IMR-90 (cell line): ENCODE data around the gene KIF1C. TPM values are rescaled to one million over a fixed set of nuclear protein-coding genes. Genes with fewer than 3 reads are reported as not detected.

Experiments
- ATAC-seq: fragments of 200-7000 bp; cut with Tn5 transposase; 2 replicates; pipeline ENCODE4 v1.9.1; 2020; ENCODE audit warnings: low read depth, mild to moderate bottlenecking, moderate library complexity
- BruUV-seq: library from RNA; stranded (reverse); fragments of 400-500 nt; replicated peaks from 2 replicates; lab custom pipeline; 2021; lab: Mats Ljungman, UMichigan
- CTCF ChIA-PET: fragments of 300-600 bp; formaldehyde crosslinking; extraction: SDS; loops from one replicate; lab custom pipeline; 2021; ENCODE audit warnings: antibody characterized with exemption; lab: Yijun Ruan, JAX
- POLR2A ChIA-PET: fragments of 300-600 bp; sonication (Branson Sonifier 250); formaldehyde crosslinking; loops from one replicate; lab custom pipeline; 2022; ENCODE audit warnings: antibody characterized with exemption; ENCODE audit not compliant: unreplicated experiment; lab: Charles Lee
- DNase-seq: peaks from one replicate; pipeline ENCODE4 v3.0.0; 2013
- H2AFZ ChIP-seq: replicated peaks from 2 replicates; pipeline ENCODE3; 2013; ENCODE audit warnings: low read length, mild to moderate bottlenecking; ENCODE audit not compliant: poor library complexity
- H2AK5ac ChIP-seq: 2 replicates; pipeline ENCODE4 v1.6.1; 2013; ENCODE audit warnings: low read depth, low read length, inconsistent platforms
- H2AK9ac ChIP-seq: replicated peaks from 2 replicates; pipeline ENCODE3; 2013; ENCODE audit warnings: mild to moderate bottlenecking, low read depth, low read length, moderate library complexity; ENCODE audit not compliant: poor library complexity
- H2BK120ac ChIP-seq: 2 replicates; pipeline ENCODE4 v1.6.1; 2013; ENCODE audit warnings: low read depth, low read length, inconsistent platforms
- H2BK15ac ChIP-seq: 3 replicates; pipeline ENCODE4 v1.6.1; 2013; ENCODE audit warnings: low read depth, low read length, inconsistent platforms
- H2BK20ac ChIP-seq: 2 replicates; pipeline ENCODE4 v1.6.1; 2013; ENCODE audit warnings: low read depth, mild to moderate bottlenecking, inconsistent platforms, low read length, moderate library complexity
- H2BK5ac ChIP-seq: 2 replicates; pipeline ENCODE4 v1.6.1; 2013; ENCODE audit warnings: mild to moderate bottlenecking, low read depth, low read length, inconsistent platforms; ENCODE audit not compliant: poor library complexity, severe bottlenecking
- H3K14ac ChIP-seq: replicated peaks from 2 replicates; pipeline ENCODE4 v1.6.1; 2013; ENCODE audit warnings: low read depth, low read length, inconsistent platforms
- H3K18ac ChIP-seq: 2 replicates; pipeline ENCODE4 v1.6.1; 2013; ENCODE audit warnings: low read depth, low read length, control low read depth
- H3K23ac ChIP-seq: 2 replicates; pipeline ENCODE4 v1.6.1; 2013; ENCODE audit warnings: low read depth, low read length, inconsistent platforms
- H3K27ac ChIP-seq: 2 replicates; pipeline ENCODE4 v1.5.1; 2013; ENCODE audit warnings: mild to moderate bottlenecking, control low read depth, low read length; ENCODE audit not compliant: insufficient read depth
- H3K27me3 ChIP-seq: 2 replicates; pipeline ENCODE4 v1.6.1; 2013; ENCODE audit warnings: low read length; ENCODE audit not compliant: control insufficient read depth, insufficient read depth
- H3K36me3 ChIP-seq: 2 replicates; pipeline ENCODE4 v1.6.1; 2013; ENCODE audit warnings: low read length, mixed read lengths; ENCODE audit not compliant: control insufficient read depth, insufficient read depth
- H3K4ac ChIP-seq: 2 replicates; pipeline ENCODE4 v1.6.1; 2013; ENCODE audit warnings: low read depth, low read length, inconsistent platforms
- H3K4me1 ChIP-seq: 2 replicates; pipeline ENCODE4 v1.6.1; 2013; ENCODE audit warnings: low read length, mixed read lengths; ENCODE audit not compliant: control insufficient read depth, insufficient read depth
- H3K4me2 ChIP-seq: 2 replicates; pipeline ENCODE4 v1.6.1; 2013; ENCODE audit warnings: low read depth, mild to moderate bottlenecking, control low read depth, low read length, moderate library complexity
- H3K4me3 ChIP-seq: 2 replicates; pipeline ENCODE4 v1.5.1; 2013; ENCODE audit warnings: low read depth, mild to moderate bottlenecking, control low read depth, low read length, moderate library complexity; ENCODE audit not compliant: insufficient read depth
- H3K56ac ChIP-seq: 2 replicates; pipeline ENCODE4 v1.6.1; 2013; ENCODE audit warnings: low read length, inconsistent platforms; ENCODE audit not compliant: insufficient read depth; ENCODE audit errors: extremely low read depth
- H3K79me1 ChIP-seq, 2 experiments: 2 replicates each; pipeline ENCODE4 v1.6.1; 2013; ENCODE audit warnings: low read length in 2 of 2, inconsistent platforms in 1 of 2, low read depth in 1 of 2
- H3K9ac ChIP-seq: 2 replicates; pipeline ENCODE4 v1.6.1; 2013; ENCODE audit warnings: low read depth, low read length, control low read depth
- H3K9me1 ChIP-seq: 2 replicates; pipeline ENCODE4 v1.6.1; 2013; ENCODE audit warnings: low read length, inconsistent platforms; ENCODE audit not compliant: insufficient read depth
- H3K9me3 ChIP-seq: 2 replicates; pipeline ENCODE4 v1.6.1; 2013; ENCODE audit warnings: low read length; ENCODE audit not compliant: control insufficient read depth, insufficient read depth
- H4K20me1 ChIP-seq: 2 replicates; pipeline ENCODE4 v1.6.1; 2013; ENCODE audit warnings: low read length, inconsistent platforms; ENCODE audit not compliant: insufficient read depth
- H4K5ac ChIP-seq: 2 replicates; pipeline ENCODE4 v1.6.1; 2013; ENCODE audit warnings: mild to moderate bottlenecking, low read depth, low read length, control low read depth
- H4K8ac ChIP-seq, 2 experiments: 2 replicates each; pipeline ENCODE4 v1.6.1; 2013; ENCODE audit warnings: low read depth in 2 of 2, low read length in 2 of 2, control low read depth in 1 of 2, inconsistent platforms in 1 of 2
- H4K91ac ChIP-seq: 2 replicates; pipeline ENCODE4 v1.6.1; 2013; ENCODE audit warnings: low read depth, low read length, inconsistent platforms; ENCODE audit not compliant: insufficient read depth
- BHLHE40 ChIP-seq: fragments of 150-350 bp; IDR thresholded peaks from 2 replicates; pipeline ENCODE4 v1.6.1; 2016; ENCODE audit warnings: mild to moderate bottlenecking, low read depth, low read length
- CEBPB ChIP-seq: IDR thresholded peaks from 2 replicates; pipeline ENCODE4 v1.6.1; 2012; ENCODE audit warnings: low read depth, low read length, improper control_type of control experiment
- CHD1 ChIP-seq: IDR thresholded peaks from 2 replicates; pipeline ENCODE4 v1.6.1; 2012; ENCODE audit warnings: low read depth, low read length, improper control_type of control experiment
- CTCF ChIP-seq: conservative IDR thresholded peaks from 2 replicates; pipeline ENCODE4 v1.5.1; 2012; ENCODE audit warnings: mild to moderate bottlenecking, low read depth, low read length, improper control_type of control experiment
- ELK1 ChIP-seq: fragments of 150-350 bp; IDR thresholded peaks from 2 replicates; pipeline ENCODE4 v1.6.1; 2016; ENCODE audit warnings: low read depth, mild to moderate bottlenecking, low read length, moderate library complexity, borderline replicate concordance
- FOS ChIP-seq: fragments of 150-350 bp; IDR thresholded peaks from 2 replicates; pipeline ENCODE4 v1.6.1; 2016; ENCODE audit warnings: low read depth, low read length
- MAFK ChIP-seq: IDR thresholded peaks from 2 replicates; pipeline ENCODE4 v1.6.1; 2012; ENCODE audit warnings: low read depth, low read length, improper control_type of control experiment
- MAZ ChIP-seq: IDR thresholded peaks from 2 replicates; pipeline ENCODE4 v1.6.1; 2012; ENCODE audit warnings: low read depth, mild to moderate bottlenecking, low read length, improper control_type of control experiment, moderate library complexity, borderline replicate concordance
- MXI1 ChIP-seq: IDR thresholded peaks from 2 replicates; pipeline ENCODE4 v1.6.1; 2012; ENCODE audit warnings: low read depth, mild to moderate bottlenecking, low read length, moderate library complexity, borderline replicate concordance
- NFE2L2 ChIP-seq: fragments of 150-350 bp; IDR thresholded peaks from 2 replicates; pipeline ENCODE4 v1.6.1; 2016; ENCODE audit warnings: low read depth, mild to moderate bottlenecking, low read length
- POLR2A ChIP-seq: IDR thresholded peaks from 2 replicates; pipeline ENCODE4 v1.6.1; 2012; ENCODE audit warnings: mild to moderate bottlenecking, low read depth, low read length
- RAD21 ChIP-seq: IDR thresholded peaks from 2 replicates; pipeline ENCODE4 v1.6.1; 2012; ENCODE audit warnings: low read length, improper control_type of control experiment
- RCOR1 ChIP-seq: IDR thresholded peaks from 2 replicates; pipeline ENCODE4 v1.6.1; 2012; ENCODE audit warnings: mild to moderate bottlenecking, low read length, improper control_type of control experiment; ENCODE audit not compliant: insufficient replicate concordance
- SMC3 ChIP-seq: fragments of 150-350 bp; IDR thresholded peaks from 2 replicates; pipeline ENCODE4 v1.6.1; 2016; ENCODE audit warnings: low read depth, mild to moderate bottlenecking, antibody characterized with exemption, low read length, moderate library complexity
- USF2 ChIP-seq: fragments of 150-350 bp; IDR thresholded peaks from 2 replicates; pipeline ENCODE4 v1.6.1; 2017; ENCODE audit warnings: mild to moderate bottlenecking, antibody characterized with exemption, low read length, low read depth
- WGBS, 2 experiments: methylation state at CpG; one replicate each; pipeline versions ENCODE4 v1.1.5 to v1.1.7; 2013; ENCODE audit warnings: missing lambda C conversion rate in 2 of 2; ENCODE audit not compliant: insufficient read length in 1 of 2; ENCODE audit errors: extremely low coverage in 2 of 2; 5-methylcytosine and 5-hydroxymethylcytosine counted together
- dilution Hi-C: fragments of 300-500 bp; cut with HindIII; formaldehyde crosslinking; loops from one replicate; pipeline ENCODE4 v1.14.3; 2018; ENCODE audit warnings: low sequenced_read_pairs; ENCODE audit not compliant: unreplicated experiment
- in situ Hi-C: fragments of 300-500 bp; cut with MboI; formaldehyde crosslinking; loops from 3 replicates; pipeline ENCODE4 v1.14.3; 2019; ENCODE audit warnings: low sequenced_read_pairs, inconsistent platforms, mixed read lengths
- intact Hi-C: fragments of 100-400 bp; cut with micrococcal nuclease; formaldehyde crosslinking; loops from 2 replicates; pipeline ENCODE4 v1.10.0; 2022
- polyA plus RNA-seq, 3 experiments: library from polyadenylated mRNA; depleted of rRNA; stranded (reverse); fragments of >200 nt; gene quantifications; 2 replicates each; pipeline ENCODE4 v1.2.3, GENCODE V29; 2012; ENCODE audit warnings: low replicate concordance in 1 of 3
- total RNA-seq: library from RNA; depleted of rRNA; stranded (reverse); fragments of >200 nt; gene quantifications from 2 replicates; pipeline ENCODE4 v1.2.3, GENCODE V29; 2012

The KIF1C gene
- total and polyA plus RNA-seq, 2 of the 4 experiments (the other 2 are of a cell fraction) = 27.4 to 28.7 TPM

GRCh38 chr17:4969047-4969550, 28.7 kb upstream of the KIF1C start:
- Histone ChIP-seq H2BK5ac (peak overlapping the region; percentile 94), H2AK9ac (peak overlapping the region; percentile 100), H2BK120ac (peak overlapping the region; percentile 85), H3K9me3 (no peaks in the 10 kb centered on the region), H3K4me1 (peaks cover 14% of the 10 kb centered on the region), H3K9ac (peak overlapping the region; percentile 99), H2BK15ac (peak overlapping the region; percentile 67; the same call in 2 of the 3 replicates), H2BK20ac (peak overlapping the region; percentile 71), H4K20me1 (peaks cover 3% of the 10 kb centered on the region; the same call in 1 of the 2 replicates), H3K9me1 (peaks cover 21% of the 10 kb centered on the region), H3K36me3 (peaks cover 27% of the 10 kb centered on the region), H4K8ac (peak overlapping the region; percentile 96 to 97), H3K14ac (peak overlapping the region; percentile 83), H3K27ac (peak overlapping the region; percentile 79), H4K91ac (peak overlapping the region; percentile 99), H3K56ac (peak overlapping the region; percentile 99), H3K27me3 (no peaks in the 10 kb centered on the region), H3K79me1 (peaks cover 18 to 66% of the 10 kb centered on the region in 2 experiments), H3K4me3 (peak overlapping the region; percentile 39), H2AK5ac (peak overlapping the region; percentile 100), H3K4ac (peak overlapping the region; percentile 100), H3K18ac (peak overlapping the region; percentile 87), H3K23ac (peak overlapping the region; percentile 88), H3K4me2 (peak overlapping the region; percentile 54), H2AFZ (peak overlapping the region; percentile 91), H4K5ac (peak overlapping the region; percentile 56)
- peak; percentile 95 for DNase-seq
- peak; percentile 2 for ATAC-seq
- intact Hi-C loops = loop anchor here (5.0 kb wide), 1 partner anchor 62 kb away; no protein-coding TSS in a partner anchor
- ChIA-PET CTCF (no interaction called here), POLR2A (interaction anchor here (1.4 kb wide), 1 partner anchor 10 kb away, joined by 4 read pairs; no protein-coding TSS in a partner anchor)
- in situ Hi-C loops = no loop called here
- no TSS peak for BruUV-seq
- WGBS, 2 experiments = no CpG with 5 or more reads among the region's 15 CpGs
- dilution Hi-C loops = no loop called here
- TF ChIP-seq RCOR1 = no peak
- TF ChIP-seq MXI1 = no peak
- no peak for TF ChIP-seq CHD1
- TF ChIP-seq MAZ = no peak; the same call in none of the 2 replicates
- no peak for TF ChIP-seq CTCF
- peak; percentile 89 for TF ChIP-seq FOS
- no peak for TF ChIP-seq RAD21
- TF ChIP-seq CEBPB = peak; percentile 98
- peak; percentile 66 for TF ChIP-seq BHLHE40
- TF ChIP-seq NFE2L2 = no peak
- TF ChIP-seq SMC3 = no peak
- TF ChIP-seq USF2 = 0 out of 2 replicates have a peak, but pooled peaks have one; percentile 5
- TF ChIP-seq ELK1 = no peak
- TF ChIP-seq MAFK = no peak
- TF ChIP-seq POLR2A = peak; percentile 77
